Activated CD4-positive, alpha-beta T cell treated with anti-CD3 and anti-CD28 coated beads, Interleukin-2, Interleukin-6, amounts not matched to agents 100 ng/mL and 50 ng/mL, durations not matched to agents 16 hours and 8 hours (primary cell): ENCODE data around the gene CNTN6.

Experiments
- DNase-seq: peaks from one replicate; pipeline ENCODE4 v3.0.0-alpha.2; 2020

The CNTN6 gene

DNA sequence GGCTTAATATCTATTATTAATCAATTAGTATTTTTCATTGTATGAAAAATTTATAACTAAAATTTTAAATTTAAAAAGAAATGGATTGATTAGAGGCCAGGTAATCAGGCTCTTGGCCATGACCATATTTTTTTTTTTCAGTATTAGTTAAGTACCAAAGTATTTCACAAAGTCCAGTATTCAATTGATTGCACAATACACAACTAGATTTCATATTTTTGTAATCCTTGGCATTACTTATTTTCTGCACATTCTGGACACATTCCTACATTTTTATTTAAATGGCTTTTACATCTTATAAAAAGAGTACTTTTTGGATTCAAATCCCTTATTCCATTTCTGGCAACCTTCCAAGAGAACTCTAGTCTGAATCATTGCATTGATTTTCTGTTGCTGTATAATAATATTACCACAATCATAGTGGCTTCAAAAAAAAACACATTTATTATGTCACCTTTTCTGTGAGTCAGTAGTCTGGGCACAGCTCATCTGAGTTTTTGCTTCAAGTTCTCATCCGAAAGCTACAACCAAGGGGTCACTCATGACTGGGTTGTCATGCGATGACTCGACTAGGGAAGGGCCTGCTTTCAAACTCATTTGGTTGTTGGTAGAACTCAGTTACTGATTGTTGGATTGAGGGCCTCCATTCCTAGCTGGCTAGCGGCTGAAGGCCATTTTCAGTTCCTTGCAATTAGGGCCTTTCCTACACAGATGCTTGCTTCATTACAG, 90.7 kb downstream of the CNTN6 start:
- DNase-seq: no peak

- DNase-seq: no peak
Observed at GRCh38 chr3:1190569-1190968, 97.7 kb downstream of the CNTN6 start.

GRCh38 chr3:1191026-1191425, 98.2 kb downstream of the CNTN6 start:
- DNase-seq: no peak

GRCh38 chr3:1195947-1196346, 103.1 kb downstream of the CNTN6 start:
- DNase-seq: no peak

DNA sequence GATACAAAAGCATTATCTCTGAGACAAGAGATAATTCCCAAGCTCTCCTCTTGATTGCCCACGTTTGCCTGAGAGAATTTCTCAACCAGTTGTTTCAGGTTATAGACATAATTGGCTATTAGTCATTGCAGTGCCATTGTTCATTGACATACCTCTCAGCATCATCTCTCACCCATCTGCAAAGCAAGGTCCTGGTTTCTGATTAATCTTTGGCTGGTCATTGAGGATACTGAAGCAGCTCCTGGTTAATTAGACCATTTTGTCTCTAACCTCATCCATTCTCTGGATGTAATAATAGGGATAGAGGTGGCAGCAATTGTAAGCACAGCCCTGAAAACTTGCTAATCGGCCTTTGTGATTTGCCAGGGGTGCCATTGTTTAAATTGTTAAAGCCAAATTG, 104.2 kb downstream of the CNTN6 start:
- DNase-seq: no peak

DNA sequence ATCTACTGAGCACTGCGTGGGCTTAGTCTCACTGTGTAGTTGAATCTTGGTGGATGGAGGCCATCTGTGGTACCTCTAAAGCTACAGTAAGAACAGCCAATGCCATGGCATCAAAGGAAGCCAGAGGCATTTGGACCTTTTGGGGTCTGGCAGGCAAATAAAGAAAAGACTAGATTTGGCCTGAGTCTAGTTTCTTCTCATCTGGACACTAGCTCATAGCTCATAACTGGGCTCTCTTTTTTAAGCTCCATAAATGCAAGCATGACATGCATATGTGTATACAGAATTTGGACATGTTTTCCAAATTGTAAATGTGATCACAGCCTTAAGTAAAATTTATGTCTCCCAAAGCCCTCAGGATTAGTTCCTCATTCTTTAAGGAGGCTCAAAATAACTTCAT, 107.5 kb downstream of the CNTN6 start:
- DNase-seq: no peak

DNA sequence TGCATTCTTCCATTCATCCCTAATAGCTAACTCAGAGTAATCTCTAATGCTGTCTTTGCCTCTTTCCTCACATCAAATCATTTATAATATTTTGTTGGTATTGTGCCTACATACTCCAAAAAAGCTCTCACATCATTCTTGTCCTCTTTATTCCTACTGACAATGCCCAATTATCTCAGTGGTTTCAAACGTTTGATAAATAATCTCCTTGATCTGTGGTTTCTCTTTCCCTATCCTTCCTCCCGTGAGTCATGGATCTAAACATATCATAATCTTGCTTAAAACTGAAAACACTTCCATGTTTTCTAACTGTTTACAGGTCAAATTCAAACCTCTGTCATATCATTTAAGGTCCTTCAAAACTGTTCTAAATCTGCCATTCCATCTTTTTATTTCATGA, 115.1 kb downstream of the CNTN6 start:
- DNase-seq: no peak

- DNase-seq: no peak
Observed at GRCh38 chr3:1214933-1215332, 122.1 kb downstream of the CNTN6 start.

DNA sequence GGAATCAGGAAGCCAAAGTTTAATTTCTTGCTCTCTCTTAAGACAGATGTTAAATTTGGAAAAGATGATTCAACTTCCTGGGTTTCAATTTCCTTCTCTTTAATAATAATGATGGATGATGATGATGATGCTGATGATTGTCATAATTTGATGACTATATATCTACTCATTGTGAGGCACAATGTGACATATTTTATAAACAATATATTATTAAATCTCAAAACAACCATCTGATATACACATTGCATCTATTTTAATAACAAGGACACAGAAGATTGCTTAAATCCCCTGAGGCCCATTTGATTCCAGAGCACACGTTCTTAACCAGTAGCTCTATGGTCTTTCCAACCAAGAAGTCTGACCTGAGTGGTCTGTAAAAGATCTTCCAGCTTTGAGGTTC, 124.0 kb downstream of the CNTN6 start:
- DNase-seq: no peak

GRCh38 chr3:1227111-1227510, 134.3 kb downstream of the CNTN6 start:
- no peak for DNase-seq

GRCh38 chr3:1228289-1228688, 135.5 kb downstream of the CNTN6 start:
- DNase-seq: no peak

GRCh38 chr3:1230920-1231319, 138.1 kb downstream of the CNTN6 start:
- DNase-seq: no peak

DNA sequence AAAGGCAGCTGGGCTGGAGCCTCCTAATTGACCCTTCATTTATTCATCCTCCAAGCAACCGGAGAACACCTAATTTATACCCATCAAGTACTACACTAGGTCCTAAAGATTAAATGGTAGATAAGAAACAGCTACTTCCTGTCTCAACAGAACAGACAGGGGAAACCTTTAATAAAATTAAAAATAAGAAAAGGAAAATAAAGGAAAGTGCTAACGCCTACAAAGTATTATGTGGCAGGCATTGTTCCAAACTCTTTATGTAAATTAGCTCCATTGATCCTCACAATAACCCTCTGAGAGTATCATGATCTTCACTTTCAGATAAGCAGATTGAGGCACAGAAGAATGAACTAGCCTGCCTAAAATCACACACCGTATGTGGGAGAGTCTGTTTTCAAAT, 139.5 kb downstream of the CNTN6 start:
- no peak for DNase-seq

DNA sequence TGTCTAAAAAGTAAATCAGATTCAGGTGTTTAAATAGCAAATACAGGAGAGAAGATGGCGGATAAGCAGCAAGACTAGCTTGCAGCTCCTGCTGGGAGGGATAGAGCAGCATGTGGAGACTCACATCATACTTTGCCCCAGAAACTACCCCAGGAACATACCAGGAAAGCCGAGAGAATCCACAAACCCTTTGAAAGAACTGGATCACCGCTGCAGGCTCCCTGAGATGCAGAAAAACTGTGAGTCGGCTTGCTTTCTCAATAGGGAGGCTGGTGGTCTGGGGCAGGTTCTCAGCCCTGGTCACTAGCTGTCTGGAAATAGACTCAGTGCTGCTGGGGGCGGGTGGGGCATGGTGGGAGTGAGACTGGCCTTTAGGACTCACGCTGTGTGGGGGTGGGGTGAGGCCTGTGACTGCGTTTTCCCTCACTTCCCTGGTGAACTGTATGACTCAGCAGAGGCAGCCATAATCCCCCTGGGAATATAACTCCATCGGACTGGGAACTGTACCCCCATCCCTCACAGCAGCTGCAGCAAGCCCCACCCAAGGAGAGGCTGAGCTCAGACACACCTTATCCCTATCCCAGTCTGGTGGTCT, 142.8 kb downstream of the CNTN6 start:
- no peak for DNase-seq

DNA sequence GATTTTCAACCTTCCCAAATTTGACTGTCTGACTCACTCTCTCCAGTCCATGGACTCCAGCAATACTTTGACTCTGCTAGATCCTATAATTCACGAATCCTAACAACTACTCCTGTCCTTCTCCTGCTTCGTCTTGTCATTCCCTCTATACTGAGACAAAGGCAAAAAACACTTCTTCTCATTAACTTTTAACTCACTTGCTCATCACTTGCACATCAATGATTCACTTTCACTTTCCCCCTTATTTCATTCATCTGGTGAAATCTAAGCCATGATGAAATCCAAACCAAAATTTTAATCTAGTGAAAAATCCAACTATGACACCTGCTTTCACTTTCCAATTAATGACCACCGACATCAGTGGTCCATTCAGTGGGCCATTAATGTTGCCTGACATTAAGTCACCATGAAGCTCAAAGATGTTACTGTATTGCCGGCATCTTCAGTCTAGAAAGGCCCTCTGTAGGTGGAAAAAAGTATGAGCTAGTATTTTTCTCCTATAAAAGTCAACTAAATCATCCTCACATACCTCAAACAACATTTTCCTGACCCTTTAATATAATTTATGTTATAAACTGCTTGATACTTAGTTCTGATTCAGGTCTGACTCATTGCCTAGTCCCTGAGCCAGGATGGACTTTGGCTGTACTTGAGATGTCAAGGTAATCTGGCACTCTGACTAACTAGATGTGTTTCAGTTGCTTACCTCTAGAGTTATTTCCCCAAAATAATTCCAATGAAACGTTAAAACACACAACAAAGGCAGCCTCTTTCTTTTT, 158.6 kb downstream of the CNTN6 start:
- no peak for DNase-seq

- no peak for DNase-seq
Observed at GRCh38 chr3:1252061-1252430, 159.2 kb downstream of the CNTN6 start.

DNA sequence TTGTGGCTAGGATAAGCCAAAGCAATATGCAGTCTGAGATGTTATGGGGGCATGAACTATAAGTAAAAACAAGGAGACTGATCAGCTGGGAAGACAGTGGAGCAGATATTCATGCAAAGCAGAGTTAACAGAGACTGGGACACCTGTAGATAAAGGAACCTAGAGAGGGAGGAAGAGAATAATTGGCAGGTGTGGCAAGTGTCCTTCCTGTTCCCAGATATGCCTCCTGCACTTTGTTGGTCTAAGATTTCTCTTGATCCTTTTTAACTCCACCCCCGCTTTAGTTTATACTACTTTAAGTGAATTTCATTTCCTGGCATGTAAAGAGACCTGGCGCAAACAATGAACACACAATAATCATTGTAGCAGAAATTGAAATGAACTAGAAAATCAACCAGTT, 169.4 kb downstream of the CNTN6 start:
- DNase-seq: no peak

GRCh38 chr3:1263121-1263520, 170.3 kb downstream of the CNTN6 start:
- DNase-seq: no peak

- DNase-seq: no peak
Observed at GRCh38 chr3:1269808-1270207, 177.0 kb downstream of the CNTN6 start.

GRCh38 chr3:1272546-1273265, 179.9 kb downstream of the CNTN6 start:
- DNase-seq: no peak

- DNase-seq: peak; percentile 18
Observed at GRCh38 chr3:1275495-1275894, 182.7 kb downstream of the CNTN6 start.

DNA sequence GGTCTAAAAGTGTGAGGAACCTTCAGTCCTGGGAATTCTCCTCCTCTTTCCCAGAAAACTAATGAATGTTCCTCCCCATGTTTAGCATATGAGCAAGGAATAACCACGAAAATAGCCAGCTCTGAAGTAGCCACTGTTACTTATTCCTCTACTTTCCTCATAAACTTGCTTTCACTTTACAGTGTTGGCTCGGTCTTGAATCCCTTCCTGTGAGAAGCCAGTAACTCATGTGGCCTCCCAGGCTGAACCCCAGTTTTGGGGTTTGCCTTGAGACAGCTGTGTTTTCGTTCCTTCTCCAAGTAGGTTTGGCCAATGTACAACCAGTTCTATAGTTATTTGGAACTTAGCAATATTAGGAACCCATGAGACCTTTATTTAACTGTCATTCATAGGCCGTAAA, 195.0 kb downstream of the CNTN6 start:
- DNase-seq: no peak

DNA sequence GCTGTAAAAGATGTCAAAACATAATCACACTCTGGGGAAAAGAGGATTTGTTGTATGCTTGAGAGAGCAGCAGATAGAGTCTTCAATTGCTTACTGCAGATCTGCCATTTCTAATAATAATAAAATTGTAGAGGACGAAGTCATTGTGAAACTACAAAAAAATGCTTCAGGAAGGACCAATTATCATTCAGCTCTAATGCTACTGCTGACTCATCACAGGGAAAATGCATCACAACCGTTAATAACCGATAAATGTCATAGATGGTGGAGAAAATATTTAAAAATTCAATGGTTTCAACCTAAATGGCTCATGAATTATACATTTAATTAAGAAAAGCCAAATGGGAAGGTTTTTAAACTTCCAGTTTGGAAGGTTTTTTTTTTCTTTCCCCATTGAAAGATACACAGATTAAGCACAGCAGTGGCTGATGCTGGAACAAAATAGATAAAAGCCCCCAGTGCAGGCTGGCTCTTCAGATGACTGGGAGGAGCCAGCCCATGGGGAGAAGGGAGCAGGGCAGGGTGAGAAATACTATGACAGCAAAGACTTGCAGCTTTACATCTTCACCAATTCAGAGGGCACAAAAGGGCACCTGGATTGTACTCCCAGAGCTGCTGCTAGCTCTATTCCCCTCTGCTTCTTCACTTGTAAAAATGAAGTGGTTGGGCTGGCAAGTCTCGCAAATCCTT, 196.1 kb downstream of the CNTN6 start:
- no peak for DNase-seq
